Measurements from ENCODE around the gene CAMK1D. TPM values are rescaled to one million over a fixed set of nuclear protein-coding genes. Genes with fewer than 3 reads are reported as not detected.

CAMK1D gene
- total RNA-seq, 2 experiments from 2014 or later: 19.0 to 25.6 TPM

- Histone ChIP-seq H3K4me1 (ENCODE audit: insufficient read depth, low read length, poor library complexity, severe bottlenecking) (no peaks in the 10 kb centered on the region), H2AFZ (ENCODE audit: low read length) (no peak overlapping the region), H4K20me1 (ENCODE audit: insufficient read depth, low read length) (no peaks in the 10 kb centered on the region), H3K36me3 (ENCODE audit: insufficient read depth, low read length) (no peaks in the 10 kb centered on the region), H3K9me2 (ENCODE audit: insufficient read depth, low read length) (no peaks in the 10 kb centered on the region), H3K79me2 (ENCODE audit: insufficient read depth, low read depth, low read length) (no peaks in the 10 kb centered on the region), H3K4me3 (ENCODE audit: low read depth, low read length, poor library complexity, severe bottlenecking) (no peak overlapping the region), H3K9me3 (ENCODE audit: low read length) (no peaks in the 10 kb centered on the region), H3K4me2 (ENCODE audit: low read length) (no peak overlapping the region), H3K27ac (ENCODE audit: low read depth, low read length, poor library complexity, severe bottlenecking) (no peak overlapping the region)
- TF ChIP-seq CTCF (conservative IDR thresholded peaks at IDR 0.05; ENCODE audit: low read length) (no peak), EZH2phosphoT487 (IDR thresholded peaks at IDR 0.05; ENCODE audit: borderline replicate concordance, low read depth, low read length) (no peak)
- intact Hi-C loops (cut with micrococcal nuclease; ENCODE audit: unreplicated experiment): no loop called here
- CTCF ChIA-PET (ENCODE audit: unreplicated experiment): no interaction called here
- DNase-seq (ENCODE audit: low spot score): no peak
- BruUV-seq (replicated peaks): no TSS peak
- POLR2A ChIA-PET: interaction anchor here (0.7 kb wide), 1 partner anchor 1174 kb away, joined by 3 read pairs; no protein-coding TSS in a partner anchor
Measured at GRCh38 chr10:12799144-12799543, 449.8 kb downstream of the CAMK1D start.

GRCh38 chr10:12799714-12800113 is 450.4 kb downstream of the CAMK1D start:
- Histone ChIP-seq H3K27ac (ENCODE audit: low read depth, low read length, poor library complexity, severe bottlenecking) (no peak overlapping the region), H3K4me1 (ENCODE audit: insufficient read depth, low read length, poor library complexity, severe bottlenecking) (no peaks in the 10 kb centered on the region), H3K79me2 (ENCODE audit: insufficient read depth, low read depth, low read length) (no peaks in the 10 kb centered on the region), H2AFZ (ENCODE audit: low read length) (no peak overlapping the region), H3K9me3 (ENCODE audit: low read length) (no peaks in the 10 kb centered on the region), H3K36me3 (ENCODE audit: insufficient read depth, low read length) (no peaks in the 10 kb centered on the region), H3K4me3 (ENCODE audit: low read depth, low read length, poor library complexity, severe bottlenecking) (no peak overlapping the region), H4K20me1 (ENCODE audit: insufficient read depth, low read length) (no peaks in the 10 kb centered on the region), H3K4me2 (ENCODE audit: low read length) (no peak overlapping the region), H3K9me2 (ENCODE audit: insufficient read depth, low read length) (no peaks in the 10 kb centered on the region)
- no peak for TF ChIP-seq EZH2phosphoT487 (IDR thresholded peaks at IDR 0.05; ENCODE audit: borderline replicate concordance, low read depth, low read length)
- TF ChIP-seq CTCF (conservative IDR thresholded peaks at IDR 0.05; ENCODE audit: low read length): no peak
- ChIA-PET CTCF (ENCODE audit: unreplicated experiment) (no interaction called here), POLR2A (no interaction called here)
- no peak for DNase-seq (ENCODE audit: low spot score)
- no TSS peak for BruUV-seq (replicated peaks)
- intact Hi-C loops (cut with micrococcal nuclease; ENCODE audit: unreplicated experiment): no loop called here

GRCh38 chr10:12800302-12800701 is 451.0 kb downstream of the CAMK1D start:
- no TSS peak for BruUV-seq (replicated peaks)
- no peak overlapping the region for H3K4me3 ChIP-seq (ENCODE audit: low read depth, low read length, poor library complexity, severe bottlenecking)
- intact Hi-C loops (cut with micrococcal nuclease; ENCODE audit: unreplicated experiment): no loop called here
- no peaks in the 10 kb centered on the region for H3K9me2 ChIP-seq (ENCODE audit: insufficient read depth, low read length)
- H3K4me1 ChIP-seq (ENCODE audit: insufficient read depth, low read length, poor library complexity, severe bottlenecking): no peaks in the 10 kb centered on the region
- DNase-seq (ENCODE audit: low spot score): no peak
- no peak for TF ChIP-seq EZH2phosphoT487 (IDR thresholded peaks at IDR 0.05; ENCODE audit: borderline replicate concordance, low read depth, low read length)
- 0 out of 2 replicates have a peak, but pooled peaks have one; percentile 32 for TF ChIP-seq CTCF (conservative IDR thresholded peaks at IDR 0.05; ENCODE audit: low read length)
- no peak overlapping the region for H3K27ac ChIP-seq (ENCODE audit: low read depth, low read length, poor library complexity, severe bottlenecking)
- H4K20me1 ChIP-seq (ENCODE audit: insufficient read depth, low read length): no peaks in the 10 kb centered on the region
- no peaks in the 10 kb centered on the region for H3K9me3 ChIP-seq (ENCODE audit: low read length)
- no peaks in the 10 kb centered on the region for H3K79me2 ChIP-seq (ENCODE audit: insufficient read depth, low read depth, low read length)
- H3K4me2 ChIP-seq (ENCODE audit: low read length): no peak overlapping the region
- POLR2A ChIA-PET: no interaction called here
- no peak overlapping the region for H2AFZ ChIP-seq (ENCODE audit: low read length)
- H3K36me3 ChIP-seq (ENCODE audit: insufficient read depth, low read length): no peaks in the 10 kb centered on the region
- CTCF ChIA-PET (ENCODE audit: unreplicated experiment): no interaction called here

Measured in OCI-LY7 (cell line).